ENCODE data around the gene NFKBIL1.

GRCh38 chr6:31540640-31541039 lies 6.8 kb upstream of the NFKBIL1 start:
- TF ChIP-seq, protein P1, sequence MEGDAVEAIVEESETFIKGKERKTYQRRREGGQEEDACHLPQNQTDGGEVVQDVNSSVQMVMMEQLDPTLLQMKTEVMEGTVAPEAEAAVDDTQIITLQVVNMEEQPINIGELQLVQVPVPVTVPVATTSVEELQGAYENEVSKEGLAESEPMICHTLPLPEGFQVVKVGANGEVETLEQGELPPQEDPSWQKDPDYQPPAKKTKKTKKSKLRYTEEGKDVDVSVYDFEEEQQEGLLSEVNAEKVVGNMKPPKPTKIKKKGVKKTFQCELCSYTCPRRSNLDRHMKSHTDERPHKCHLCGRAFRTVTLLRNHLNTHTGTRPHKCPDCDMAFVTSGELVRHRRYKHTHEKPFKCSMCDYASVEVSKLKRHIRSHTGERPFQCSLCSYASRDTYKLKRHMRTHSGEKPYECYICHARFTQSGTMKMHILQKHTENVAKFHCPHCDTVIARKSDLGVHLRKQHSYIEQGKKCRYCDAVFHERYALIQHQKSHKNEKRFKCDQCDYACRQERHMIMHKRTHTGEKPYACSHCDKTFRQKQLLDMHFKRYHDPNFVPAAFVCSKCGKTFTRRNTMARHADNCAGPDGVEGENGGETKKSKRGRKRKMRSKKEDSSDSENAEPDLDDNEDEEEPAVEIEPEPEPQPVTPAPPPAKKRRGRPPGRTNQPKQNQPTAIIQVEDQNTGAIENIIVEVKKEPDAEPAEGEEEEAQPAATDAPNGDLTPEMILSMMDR (IDR thresholded peaks at IDR 0.05) = no peak
- no peak for TF ChIP-seq POLR2A (IDR thresholded peaks at IDR 0.05)

All from adrenal gland (tissue), 5 donors.